ENCODE results near the gene GPC3.

The GPC3 gene

DNA sequence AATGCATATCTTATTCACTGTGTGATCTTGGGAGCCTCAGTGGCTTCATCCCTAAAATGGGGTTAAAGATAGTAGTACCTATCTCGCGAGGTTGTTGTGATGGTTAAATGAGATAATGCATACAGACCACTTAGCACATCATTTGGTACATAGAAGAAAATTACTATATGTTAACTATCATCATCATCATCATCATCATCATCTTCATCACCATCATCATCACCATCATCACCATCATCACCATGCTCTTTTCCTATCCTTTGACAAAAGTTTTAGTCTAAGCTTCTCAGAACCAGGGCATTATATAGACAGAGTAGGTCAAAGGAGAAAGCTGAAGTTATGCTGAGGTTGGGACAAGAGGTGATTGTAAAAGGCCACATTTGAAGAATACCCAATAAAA lies 145.0 kb downstream of the GPC3 start:
- TF ChIP-seq, protein P1, sequence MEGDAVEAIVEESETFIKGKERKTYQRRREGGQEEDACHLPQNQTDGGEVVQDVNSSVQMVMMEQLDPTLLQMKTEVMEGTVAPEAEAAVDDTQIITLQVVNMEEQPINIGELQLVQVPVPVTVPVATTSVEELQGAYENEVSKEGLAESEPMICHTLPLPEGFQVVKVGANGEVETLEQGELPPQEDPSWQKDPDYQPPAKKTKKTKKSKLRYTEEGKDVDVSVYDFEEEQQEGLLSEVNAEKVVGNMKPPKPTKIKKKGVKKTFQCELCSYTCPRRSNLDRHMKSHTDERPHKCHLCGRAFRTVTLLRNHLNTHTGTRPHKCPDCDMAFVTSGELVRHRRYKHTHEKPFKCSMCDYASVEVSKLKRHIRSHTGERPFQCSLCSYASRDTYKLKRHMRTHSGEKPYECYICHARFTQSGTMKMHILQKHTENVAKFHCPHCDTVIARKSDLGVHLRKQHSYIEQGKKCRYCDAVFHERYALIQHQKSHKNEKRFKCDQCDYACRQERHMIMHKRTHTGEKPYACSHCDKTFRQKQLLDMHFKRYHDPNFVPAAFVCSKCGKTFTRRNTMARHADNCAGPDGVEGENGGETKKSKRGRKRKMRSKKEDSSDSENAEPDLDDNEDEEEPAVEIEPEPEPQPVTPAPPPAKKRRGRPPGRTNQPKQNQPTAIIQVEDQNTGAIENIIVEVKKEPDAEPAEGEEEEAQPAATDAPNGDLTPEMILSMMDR (IDR thresholded peaks at IDR 0.05; ENCODE audit: extremely low read depth, insufficient read depth, missing control alignments): no peak
- no peak for DNase-seq (ENCODE audit: low spot score)
- in situ Hi-C loops (cut with MboI; ENCODE audit: low pct_unique_long_range_greater_than_20kb, low sequenced_read_pairs, unreplicated experiment): no loop called here

DNA sequence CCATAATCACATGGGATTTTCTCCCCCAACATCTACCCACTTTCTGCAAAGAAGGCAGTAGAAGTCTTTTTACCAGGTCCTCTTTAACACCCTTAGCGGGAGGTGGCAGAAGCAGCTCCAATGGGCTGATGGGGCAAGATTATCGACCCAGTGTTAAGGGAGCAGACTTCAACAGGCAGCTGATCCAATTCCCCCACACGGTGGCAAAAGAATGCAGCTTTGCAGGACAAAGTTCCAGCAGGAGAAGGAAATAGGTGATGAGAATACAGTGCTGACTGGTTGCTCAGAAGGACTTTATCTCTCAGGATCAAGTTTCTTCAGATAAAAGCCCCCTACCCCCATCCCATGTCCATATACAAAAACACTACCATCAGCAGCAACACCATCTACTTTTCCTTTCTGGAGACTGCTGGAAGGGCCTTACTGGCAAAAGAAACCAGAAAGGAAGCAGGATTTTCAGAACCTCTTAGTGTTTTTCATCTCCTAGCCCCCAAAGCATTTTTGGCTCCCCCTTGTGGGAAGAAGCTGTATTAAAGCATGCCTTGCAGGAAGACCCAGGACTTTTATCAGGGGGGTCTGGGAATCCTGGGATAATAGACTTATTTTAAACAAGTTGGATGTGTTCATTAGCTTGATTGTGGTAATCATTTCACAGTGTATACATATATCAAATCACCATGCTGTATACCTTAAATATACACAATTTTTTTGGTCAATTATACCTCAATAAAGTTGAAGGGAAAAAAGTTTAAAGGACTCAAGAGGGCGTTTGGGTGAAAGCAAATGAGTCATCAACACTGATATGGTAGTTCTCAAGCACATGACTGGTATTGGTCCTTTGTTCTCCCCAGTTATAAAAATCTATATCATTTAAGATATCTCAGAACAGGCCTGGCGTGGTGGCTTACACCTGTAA lies 146.4 kb downstream of the GPC3 start:
- TF ChIP-seq, protein P1 (IDR thresholded peaks at IDR 0.05; ENCODE audit: extremely low read depth, insufficient read depth, missing control alignments): peak; percentile 59
- in situ Hi-C loops (cut with MboI; ENCODE audit: low pct_unique_long_range_greater_than_20kb, low sequenced_read_pairs, unreplicated experiment): no loop called here
- DNase-seq (ENCODE audit: low spot score): peak; percentile 26

DNA sequence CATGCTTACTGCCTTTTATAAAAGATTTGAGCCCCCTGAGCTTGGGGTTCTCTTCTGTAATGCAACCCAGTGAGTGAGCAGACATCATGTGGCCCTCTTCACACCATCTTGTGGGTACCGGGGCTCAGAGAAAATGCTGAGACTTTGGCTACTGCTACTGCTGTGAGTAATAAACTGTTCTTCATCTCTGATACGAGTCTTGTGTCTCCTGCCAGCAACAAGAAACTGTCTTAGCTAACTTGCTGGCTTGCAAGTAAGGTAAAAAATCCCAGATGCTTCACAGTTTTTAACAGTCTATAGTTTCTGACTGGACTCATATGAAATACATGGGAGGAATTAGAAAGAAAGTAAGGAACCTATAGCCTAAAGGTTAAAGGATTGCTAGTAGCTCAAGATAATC lies 148.3 kb downstream of the GPC3 start:
- in situ Hi-C loops (cut with MboI; ENCODE audit: low pct_unique_long_range_greater_than_20kb, low sequenced_read_pairs, unreplicated experiment): no loop called here
- TF ChIP-seq, protein P1 (IDR thresholded peaks at IDR 0.05; ENCODE audit: extremely low read depth, insufficient read depth, missing control alignments): no peak
- no peak for DNase-seq (ENCODE audit: low spot score)

DNA sequence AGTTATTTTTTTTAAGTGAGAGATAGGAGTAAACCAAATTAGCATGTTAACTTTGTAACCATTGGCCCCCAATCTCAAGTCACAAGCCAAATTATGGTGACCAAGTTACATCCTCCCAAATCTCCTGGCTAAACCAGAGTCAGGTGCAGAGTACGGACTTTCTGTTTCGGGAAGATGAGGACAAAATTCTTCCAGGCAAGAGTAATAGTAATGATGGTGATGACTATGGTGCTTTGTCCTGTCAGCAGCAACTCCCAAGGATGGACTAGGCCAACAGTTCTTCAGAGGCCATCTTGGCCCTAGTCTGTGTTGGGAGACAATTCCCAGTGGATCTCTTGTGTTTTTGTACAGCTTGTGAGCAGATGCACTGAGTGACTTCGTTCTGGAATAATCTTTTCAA lies 148.8 kb downstream of the GPC3 start:
- in situ Hi-C loops (cut with MboI; ENCODE audit: low pct_unique_long_range_greater_than_20kb, low sequenced_read_pairs, unreplicated experiment): no loop called here

DNA sequence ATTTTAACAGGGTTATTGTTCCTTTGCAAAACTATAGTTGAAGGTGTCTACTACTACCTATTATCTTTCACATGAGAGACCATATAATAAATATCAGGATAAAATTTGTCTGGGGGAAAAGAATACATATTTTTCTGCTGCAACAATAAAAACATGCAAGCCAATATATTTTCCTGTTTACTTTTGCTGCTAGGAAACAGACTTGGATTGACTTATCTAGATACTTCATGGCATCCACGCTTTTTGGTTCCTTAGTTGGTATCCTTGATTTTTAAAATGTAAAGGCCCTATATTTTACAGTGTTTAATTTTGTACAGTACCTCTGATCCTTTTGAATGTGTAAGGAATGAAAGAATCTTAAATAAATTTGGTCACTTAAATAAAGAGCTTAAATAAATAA lies 150.6 kb downstream of the GPC3 start:
- DNase-seq (ENCODE audit: low spot score): no peak
- TF ChIP-seq, protein P1 (IDR thresholded peaks at IDR 0.05; ENCODE audit: extremely low read depth, insufficient read depth, missing control alignments): no peak
- in situ Hi-C loops (cut with MboI; ENCODE audit: low pct_unique_long_range_greater_than_20kb, low sequenced_read_pairs, unreplicated experiment): no loop called here

More for the DNA sequence above, 148.8 kb downstream of the GPC3 start:
- TF ChIP-seq, protein P1 (IDR thresholded peaks at IDR 0.05; ENCODE audit: extremely low read depth, insufficient read depth, missing control alignments): no peak
- no peak for DNase-seq (ENCODE audit: low spot score)

DNA sequence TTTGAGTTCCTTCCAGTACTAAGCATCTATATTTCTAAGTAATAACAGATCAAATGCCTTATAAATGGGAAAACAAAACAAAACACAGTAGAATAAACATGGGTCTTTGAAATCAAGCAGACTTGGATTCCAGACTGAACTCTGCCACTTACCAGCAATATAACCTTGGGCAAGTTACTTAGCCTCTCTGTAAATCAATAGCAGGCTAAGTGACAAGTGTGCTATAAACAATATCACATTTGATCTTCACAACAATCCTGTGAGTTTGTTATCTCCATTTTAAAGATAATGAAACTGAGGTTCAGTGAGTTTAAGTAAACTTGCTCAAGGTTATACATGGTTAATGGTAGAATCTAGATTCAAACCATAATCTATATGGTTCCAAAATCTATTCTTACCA lies 165.8 kb downstream of the GPC3 start:
- in situ Hi-C loops (cut with MboI; ENCODE audit: low pct_unique_long_range_greater_than_20kb, low sequenced_read_pairs, unreplicated experiment): no loop called here
- TF ChIP-seq, protein P1 (IDR thresholded peaks at IDR 0.05; ENCODE audit: extremely low read depth, insufficient read depth, missing control alignments): no peak
- no peak for DNase-seq (ENCODE audit: low spot score)
